Heart left ventricle (tissue), 16 donors: Measurements from ENCODE around the gene TRAM2. TPM values are rescaled to one million over a fixed set of nuclear protein-coding genes. Genes with fewer than 3 reads are reported as not detected.

Experiments used
- ATAC-seq, 4 donors: fragments of 200-7000 bp; cut with Tn5 transposase; one replicate each; pipeline ENCODE4 v1.9.1; 2020 to 2022; ENCODE audit warnings: moderate library complexity in 4 of 4, mild to moderate bottlenecking in 3 of 4, moderate number of reproducible peaks in 1 of 4
- DNase-seq, 5 donors: peaks; one replicate each; pipeline ENCODE4 v3.0.0-alpha.2; 2020
- H3K27ac ChIP-seq, 12 donors: fragments of 200-600 bp; sonication (generic) in 4 of 12; one replicate each; pipeline versions ENCODE4 v1.5.0 to v1.8.0; 2016 to 2022; ENCODE audit warnings: mild to moderate bottlenecking in 2 of 12
- H3K27me3 ChIP-seq, 9 donors: fragments of 200-600 bp; sonication (generic) in 2 of 9; one replicate each; pipeline versions ENCODE4 v1.5.1 to v1.8.0; 2016 to 2022; ENCODE audit warnings: mild to moderate bottlenecking in 3 of 9
- H3K36me3 ChIP-seq, 9 donors: fragments of 200-600 bp; sonication (generic) in 2 of 9; one replicate each; pipeline versions ENCODE4 v1.5.0 to v1.8.0; 2018 to 2022; ENCODE audit warnings: mild to moderate bottlenecking in 2 of 9
- H3K4me1 ChIP-seq, 12 donors: fragments of 200-600 bp; sonication (generic) in 4 of 12; one replicate each; pipeline versions ENCODE4 v1.5.0 to v1.8.0; 2016 to 2022; ENCODE audit warnings: mild to moderate bottlenecking in 3 of 12
- H3K4me3 ChIP-seq, 12 donors: fragments of 200-600 bp; sonication (generic) in 4 of 12; one replicate each; pipeline versions ENCODE4 v1.5.0 to v1.8.0; 2017 to 2022; ENCODE audit warnings: mild to moderate bottlenecking in 9 of 12, moderate library complexity in 4 of 12
- H3K9me3 ChIP-seq, 12 donors: fragments of 200-600 bp; sonication (generic) in 4 of 12; one replicate each; pipeline versions ENCODE4 v1.5.0 to v1.8.0; 2016 to 2022; ENCODE audit warnings: mild to moderate bottlenecking in 1 of 12
- CTCF ChIP-seq, 12 donors: fragments of 200-600 bp; sonication (generic) in 4 of 12; IDR thresholded peaks; one replicate each; pipeline versions ENCODE4 v1.5.0 to v1.8.0; 2018 to 2022; ENCODE audit warnings: antibody characterized with exemption in 12 of 12, mild to moderate bottlenecking in 5 of 12
- POLR2A ChIP-seq, 2 donors: fragments of 450-650 bp; IDR thresholded peaks; one replicate each; pipeline ENCODE4 v1.6.1; 2017; ENCODE audit warnings: antibody characterized with exemption in 2 of 2, mild to moderate bottlenecking in 2 of 2, moderate library complexity in 2 of 2
- WGBS, 4 donors: extraction: QIAGEN DNeasy Blood & Tissue Kit in 2 of 4; methylation state at CpG; one replicate each; pipeline versions ENCODE4 v1.1.5 to v1.1.7; 2013 to 2018; 5-methylcytosine and 5-hydroxymethylcytosine counted together
- intact Hi-C, 10 donors: fragments of 100-400 bp; cut with DNase I; formaldehyde crosslinking; loops; one replicate each; pipeline versions ENCODE4 v1.11.1 to v1.14.2; 2022
- polyA plus RNA-seq, 2 donors: library from polyadenylated mRNA; stranded (reverse); fragments of 200-250 nt; gene quantifications; one replicate each; pipeline ENCODE4 v1.2.3, GENCODE V29; 2013
- total RNA-seq, 9 donors: library from RNA; depleted of rRNA in 2 of 9; stranded (reverse); fragments of >200 nt in 2 of 9; fragmentation: NEBNext Ultra II Directional in 3 of 9; extraction: Animal tissue kit (Norgen Biotek cat#: 25700) in 3 of 9; gene quantifications; one replicate each; pipeline versions ENCODE4 v1.1.0 to v1.2.4, GENCODE V29; 2016 to 2023
- donor health status: ischemic (EF 13 %, LVEDD 7.1; RV severe dilation, severe dysfunction).
- donor health status: healthy with polysubstance abuse.
- donor health status: DM: no; HTN: yes; CAD: no.
- donor health status: DM: no; HTN: no; CAD: no.
- donor health status: ischemic (EF 25% LVEDD 6.9; RV normal size, moderate dysfunction).
- donor health status: ischemic (EF 25% LVEDD 5.7; RV mildly dilated, moderate dysfunction).
- donor health status: healthy.
- donor health status: DM: yes; HTN: yes; CAD: no.
- donor health status: ischemic (EF 35%, LVEDD 5.7; RV mildly dilated, moderate dysfunction).
- donor health status: nonischemic (EF 11% LVEDD 7.7; RV severe dilation, severe dysfunction).
- donor health status: DM: yes; HTN: yes; CAD: no.
- donor health status: PGD.
- donor health status: ischemic (EF 29% LVEDD 5.4; RV normal size, mild dysfunction).
- donor health status: nonischemic (EF 23%, LVEDD 6.1; RV moderate dilation, normal function).

Gene TRAM2
- total and polyA plus RNA-seq, 11 donors: 4.7 to 19.0 (median 12.1) TPM

GRCh38 chr6:52494298-52495072 lies 82.4 kb downstream of the TRAM2 start:
- H3K27ac ChIP-seq: no peak overlapping the region
- H3K9me3 ChIP-seq: peaks cover 0 to 4% (median 0%) of the 10 kb centered on the region in 12 donors
- no peak for ATAC-seq
- WGBS, 4 donors: 97 to 99% (median 97%) methylated on average over 7 of the region's 7 CpGs
- peaks cover 0 to 44% (median 26%) of the 10 kb centered on the region in 12 donors for H3K4me1 ChIP-seq
- no peak for DNase-seq
- TF ChIP-seq POLR2A (IDR thresholded peaks at IDR 0.05) (no peak), CTCF (IDR thresholded peaks at IDR 0.05) (no peak)
- no peak overlapping the region for H3K4me3 ChIP-seq
- intact Hi-C loops: loop anchor here in 6 of 10 donors (5.0 to 10.0 kb wide), 3 partner anchors 72 to 170 kb away; partner anchors contain the start of gene EFHC1 (in 3 of the 6)
- no peaks in the 10 kb centered on the region for H3K27me3 ChIP-seq
- H3K36me3 ChIP-seq: peaks cover 0 to 7% (median 0%) of the 10 kb centered on the region in 9 donors

- H3K4me3 ChIP-seq: no peak overlapping the region
- H3K9me3 ChIP-seq: peaks cover 0 to 4% (median 0%) of the 10 kb centered on the region in 12 donors
- WGBS, 4 donors: 69 to 77% (median 77%) methylated on average over 3 of the region's 3 CpGs
- H3K4me1 ChIP-seq: peaks cover 0 to 38% (median 19%) of the 10 kb centered on the region in 12 donors
- no peaks in the 10 kb centered on the region for H3K27me3 ChIP-seq
- peaks cover 0 to 7% (median 0%) of the 10 kb centered on the region in 9 donors for H3K36me3 ChIP-seq
- no peak overlapping the region for H3K27ac ChIP-seq
- intact Hi-C loops: loop anchor here in 2 of 10 donors (10.0 kb wide), 1 partner anchor 171 kb away; no protein-coding TSS in a partner anchor
- DNase-seq: no peak
- TF ChIP-seq POLR2A (IDR thresholded peaks at IDR 0.05) (no peak), CTCF (IDR thresholded peaks at IDR 0.05) (no peak)
- ATAC-seq: no peak
These were observed 83.2 kb downstream of the TRAM2 start for GRCh38 chr6:52493669-52494068.

- TF ChIP-seq POLR2A (IDR thresholded peaks at IDR 0.05) (no peak), CTCF (IDR thresholded peaks at IDR 0.05) (no peak)
- DNase-seq (no peak), ATAC-seq (no peak)
- no peaks in the 10 kb centered on the region for H3K27me3 ChIP-seq
- intact Hi-C loops: loop anchor here in 2 of 10 donors (10.0 kb wide), 1 partner anchor 173 kb away; no protein-coding TSS in a partner anchor
- peak overlapping the region in 1 of 12 donors; percentile 68 for H3K27ac ChIP-seq
- H3K4me1 ChIP-seq: peaks cover 0 to 25% (median 4%) of the 10 kb centered on the region in 12 donors
- peaks cover 0 to 4% (median 0%) of the 10 kb centered on the region in 12 donors for H3K9me3 ChIP-seq
- H3K4me3 ChIP-seq: peak overlapping the region in 1 of 12 donors; percentile 35
- H3K36me3 ChIP-seq: peaks cover 0 to 7% (median 0%) of the 10 kb centered on the region in 9 donors
- 70 to 81% (median 75%) methylated on average over 14 of the region's 14 CpGs for WGBS, 4 donors
These were observed 85.4 kb downstream of the TRAM2 start for GRCh38 chr6:52491203-52492069.
